ENCODE results near the gene HOXB8.

Gene HOXB8

GRCh38 chr17:48615047-48615962 is at the start of gene HOXB8:
TSS of gene HOXB8 (minus strand) at chr17:48615292. CDS start at chr17:48614704, 588 bp downstream.
- DNase-seq = no peak

GRCh38 chr17:48663134-48663924 is 48.2 kb upstream of the HOXB8 start:
- DNase-seq = no peak

DNA sequence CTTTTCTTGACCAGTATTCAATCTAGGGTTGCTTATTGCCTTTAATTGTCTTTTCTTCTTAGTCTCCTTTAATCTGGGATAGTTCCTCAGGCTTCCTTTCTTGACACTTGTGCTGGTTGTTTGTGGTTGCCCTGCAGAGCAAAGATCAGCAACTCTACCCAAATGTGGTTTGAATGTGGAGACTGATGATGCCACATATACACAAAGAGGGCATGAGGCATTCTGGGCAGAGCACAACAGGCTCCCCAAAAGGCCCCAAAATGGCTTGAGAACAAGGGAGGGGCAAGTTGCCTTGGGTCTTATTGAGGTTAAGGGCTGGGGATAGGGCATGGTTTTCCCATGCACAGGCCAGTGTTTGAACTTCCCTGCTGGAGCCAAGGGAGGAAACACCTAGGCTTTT is 40.8 kb upstream of the HOXB8 start:
- DNase-seq = no peak

DNA sequence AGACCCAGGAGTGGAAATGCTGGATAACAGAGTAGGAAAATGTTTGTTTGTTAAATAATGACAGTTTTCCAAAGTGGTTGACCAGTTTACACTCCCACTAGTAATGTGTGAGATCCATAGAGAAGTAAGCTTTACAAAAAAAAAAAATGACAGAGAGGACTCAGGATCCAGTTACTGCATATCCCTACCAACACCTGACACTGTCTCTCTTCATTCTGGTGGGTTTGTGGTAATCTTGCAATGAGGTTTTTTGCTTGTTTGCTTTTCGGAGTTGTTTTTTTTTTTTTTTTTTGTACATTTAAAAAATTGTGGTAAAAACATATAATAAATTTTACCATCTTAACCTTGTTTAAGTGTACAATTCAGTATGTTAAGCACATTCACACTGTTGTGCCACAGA is 34.6 kb upstream of the HOXB8 start:
- DNase-seq = no peak

GRCh38 chr17:48647963-48648245 is 32.8 kb upstream of the HOXB8 start:
- DNase-seq = no peak

GRCh38 chr17:48647103-48647962 is 32.2 kb upstream of the HOXB8 start:
- no peak for DNase-seq

DNA sequence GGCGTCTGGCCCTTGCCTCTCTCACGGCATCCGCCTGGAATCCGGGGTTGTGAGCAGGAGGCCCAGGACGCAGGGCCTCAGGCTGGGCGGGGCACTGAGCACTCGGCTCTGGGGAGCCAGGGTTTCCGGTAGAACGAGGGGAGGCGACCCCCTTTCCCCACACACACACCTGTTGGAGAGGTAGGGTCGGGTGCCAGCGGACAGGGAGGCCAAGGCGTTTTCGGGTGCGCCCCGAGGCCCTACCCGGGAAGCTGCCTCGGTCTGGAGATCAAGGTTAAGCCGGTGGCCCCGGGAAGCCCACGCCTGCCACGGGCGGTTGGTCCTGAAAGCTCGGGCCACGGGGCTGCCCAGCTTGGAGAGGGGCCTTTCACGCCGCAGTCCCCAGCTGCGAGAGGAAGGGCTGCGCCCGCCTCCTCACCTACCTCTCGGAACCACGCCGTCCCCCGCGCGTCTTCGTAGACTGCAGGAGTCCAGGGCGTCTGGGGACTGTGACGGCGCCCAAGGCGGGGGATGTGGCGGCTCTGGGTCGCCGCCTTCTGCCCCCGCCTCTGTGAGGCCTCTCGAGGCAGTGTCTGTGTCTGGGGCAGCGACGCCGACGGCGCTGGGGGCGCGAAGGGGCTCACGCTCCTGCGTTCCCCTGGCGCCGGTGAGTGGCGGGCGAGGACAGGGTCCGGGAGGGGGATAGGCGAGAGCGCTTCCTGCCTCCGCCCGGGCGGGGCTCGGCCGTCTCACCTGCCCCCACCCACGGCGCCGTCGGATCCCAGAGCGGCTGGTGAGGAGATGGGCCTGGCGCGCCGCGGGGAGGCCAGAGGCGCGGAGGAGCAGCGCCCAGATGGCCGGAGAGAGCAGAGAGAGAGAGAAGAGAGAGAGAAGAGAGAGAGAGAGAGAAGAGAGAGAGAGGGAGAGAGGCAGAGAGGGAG is 31.4 kb upstream of the HOXB8 start:
- DNase-seq = no peak

- no peak for DNase-seq
Measured at GRCh38 chr17:48645639-48646182, 30.6 kb upstream of the HOXB8 start.

GRCh38 chr17:48644910-48645557 is 29.9 kb upstream of the HOXB8 start:
- DNase-seq = no peak

DNA sequence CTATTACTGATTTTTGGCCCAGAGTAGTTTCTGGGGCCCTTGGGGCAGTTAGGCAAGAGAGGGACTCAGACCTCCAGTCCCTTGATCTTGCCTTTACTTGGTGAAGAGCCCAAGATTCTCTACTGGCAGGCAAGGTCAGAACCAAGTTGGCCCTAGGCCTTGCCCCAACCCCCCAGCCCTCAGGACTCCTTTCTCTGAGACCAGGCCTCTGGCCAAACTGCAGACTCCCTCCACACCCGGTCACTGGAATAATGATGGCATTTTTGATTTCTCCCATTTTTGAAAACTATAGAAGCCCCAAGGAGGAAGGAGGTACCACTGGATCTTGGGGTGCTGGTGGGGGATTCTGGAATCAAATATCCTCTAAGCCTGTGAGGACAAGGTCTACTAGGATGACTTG is 29.1 kb upstream of the HOXB8 start:
- DNase-seq = no peak

GRCh38 chr17:48643697-48644012 is 28.6 kb upstream of the HOXB8 start:
- DNase-seq = no peak

GRCh38 chr17:48642843-48643696 is 28.0 kb upstream of the HOXB8 start:
- no peak for DNase-seq

DNA sequence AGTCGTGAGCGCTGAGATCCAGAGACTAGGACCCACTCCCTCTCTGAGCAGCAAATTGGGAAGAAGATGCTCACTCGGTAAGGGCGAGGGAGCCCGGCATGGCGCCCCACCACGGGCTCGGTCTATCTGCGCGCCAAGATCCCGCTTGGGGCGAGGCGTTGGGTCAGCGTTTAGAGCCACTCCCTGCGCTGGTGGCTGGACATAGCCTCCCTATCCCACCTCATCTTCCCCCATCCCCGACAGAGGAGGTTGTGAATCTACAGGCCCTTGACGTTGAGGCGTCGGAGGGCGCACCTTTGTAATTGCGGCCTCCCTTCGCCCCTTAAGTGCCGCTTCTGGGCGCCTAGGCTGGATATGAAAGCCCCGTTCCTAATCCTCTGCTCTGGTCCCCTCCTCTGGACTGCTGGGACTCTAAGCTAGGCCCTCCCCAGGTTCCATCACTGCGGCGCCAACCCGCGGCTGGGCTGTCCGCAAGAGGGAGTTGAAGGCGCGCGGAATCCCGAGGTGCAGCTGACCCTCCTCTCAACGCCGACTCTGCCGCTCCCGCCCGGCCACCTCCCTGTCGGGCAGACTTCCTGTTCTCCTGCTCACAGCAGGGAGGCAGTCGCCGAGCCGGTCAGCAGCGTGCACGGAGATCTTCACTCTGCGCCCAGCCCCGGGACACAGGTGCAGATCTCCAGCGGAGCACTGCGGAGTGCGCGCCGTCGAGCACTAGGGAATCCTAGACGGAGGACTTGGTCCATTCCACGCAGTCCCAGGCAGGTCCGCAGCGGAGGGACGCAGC is 27.2 kb upstream of the HOXB8 start:
- no peak for DNase-seq

- no peak for DNase-seq
Measured at GRCh38 chr17:48641541-48642058, 26.5 kb upstream of the HOXB8 start.

- DNase-seq = no peak
Measured at GRCh38 chr17:48640858-48641180, 25.7 kb upstream of the HOXB8 start.

DNA sequence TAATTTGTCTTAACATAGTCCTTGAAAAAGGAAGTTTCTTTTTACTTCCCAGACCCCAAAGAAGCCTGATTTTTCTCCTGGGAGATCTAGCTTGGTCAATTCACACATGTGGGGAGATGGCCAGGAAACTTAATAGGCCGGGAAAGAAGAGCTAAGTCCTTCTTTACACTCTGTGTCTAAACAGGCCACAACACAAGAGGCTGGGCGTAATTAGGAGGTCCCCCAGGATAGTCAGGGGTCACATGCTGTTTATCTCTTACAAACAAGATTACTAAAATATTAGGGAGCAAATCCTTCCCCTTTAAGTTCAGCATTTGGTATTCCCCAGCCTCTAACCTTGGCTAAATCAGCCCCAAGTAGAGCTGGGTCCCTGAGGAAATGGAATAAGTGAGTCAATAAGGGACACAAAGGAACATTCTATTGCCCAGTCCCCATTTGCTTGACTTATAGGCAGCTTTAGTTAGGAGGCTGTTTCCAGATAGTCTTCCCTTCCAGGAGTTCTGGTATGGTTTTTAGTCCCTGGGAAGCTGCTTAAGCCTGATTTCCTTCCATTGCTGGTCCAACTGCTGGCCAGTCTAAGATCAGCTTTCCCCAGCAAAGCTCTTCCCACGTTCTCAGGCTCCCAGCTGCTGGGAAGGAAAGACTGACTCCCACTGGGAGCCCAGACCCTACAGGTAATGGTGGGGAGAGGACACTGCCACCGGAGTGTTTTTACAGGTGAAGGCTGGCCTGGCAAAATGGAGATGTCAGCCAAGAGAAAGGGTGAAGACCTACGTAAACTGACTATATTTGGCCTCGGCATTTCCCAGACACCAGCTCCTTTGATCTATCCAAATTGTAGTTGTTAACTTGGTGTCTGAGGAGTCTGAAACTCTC is 25.1 kb upstream of the HOXB8 start:
- DNase-seq = no peak

DNA sequence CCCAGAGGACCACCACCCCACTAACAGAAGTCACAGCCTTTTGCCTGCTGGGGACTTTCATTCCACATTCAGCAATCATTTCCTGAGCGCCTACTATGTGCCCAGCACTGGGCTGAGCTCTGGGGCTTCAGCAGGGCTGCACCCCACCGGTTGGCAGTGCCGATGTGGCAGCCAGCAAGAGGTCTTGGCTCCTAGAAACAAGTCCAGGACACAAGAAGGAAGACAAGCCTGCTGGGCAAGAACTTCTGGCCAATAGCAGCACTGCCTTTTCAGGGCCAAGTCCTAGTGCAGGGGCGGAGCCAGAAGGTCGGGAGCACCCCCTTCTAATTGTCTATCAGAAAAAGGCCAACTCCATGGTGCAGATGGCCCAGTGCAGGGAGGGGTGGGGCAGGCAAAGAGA is 24.0 kb upstream of the HOXB8 start:
- DNase-seq = no peak

Data from anterior cingulate cortex (tissue), 58 donors.